HG03175 (cell line): Measurements from ENCODE around the gene RPS6KA5.
A peak's percentile ranks its signal among the peaks of the same experiment; 100 is the strongest.

Source experiments
- ATAC-seq: cut with Tn5 transposase; IDR thresholded peaks from one replicate; pipeline ENCODE4 v1.9.1; 2021; ENCODE audit warnings: mild to moderate bottlenecking, moderate library complexity; ENCODE audit not compliant: unreplicated experiment

Gene RPS6KA5

DNA sequence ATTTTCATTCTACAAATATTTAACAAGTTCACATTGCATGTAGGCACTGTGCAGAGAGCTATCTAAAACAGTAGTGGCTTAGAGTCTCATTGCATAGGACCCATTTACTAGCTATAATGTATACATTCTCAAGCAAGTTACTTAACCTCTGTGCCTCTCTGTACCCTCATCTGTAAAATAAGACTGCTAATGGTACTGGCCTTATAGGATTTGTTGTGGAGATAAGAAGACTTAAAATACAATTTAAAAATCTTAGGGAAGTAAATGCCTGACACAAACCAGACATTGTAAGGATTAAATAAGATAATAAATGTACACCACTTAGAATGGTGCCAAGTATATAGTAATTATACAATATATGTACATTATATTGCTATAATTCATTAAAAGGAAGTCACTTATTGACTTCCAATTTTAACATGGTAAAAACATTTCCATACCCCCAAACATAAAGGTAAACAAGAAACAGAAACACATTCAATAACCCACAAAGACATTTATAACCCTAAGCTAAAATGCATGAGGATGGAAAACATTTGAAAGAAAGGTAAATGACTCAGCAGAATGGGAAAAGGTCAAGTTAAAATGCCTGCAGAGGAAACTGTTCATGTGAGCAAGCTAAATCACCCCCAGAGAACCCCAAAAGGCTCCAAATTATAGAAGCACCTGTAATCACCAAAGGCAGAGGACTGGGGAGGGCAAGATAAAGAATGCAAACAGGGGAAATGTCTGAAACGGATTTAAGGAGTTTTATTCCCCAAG is 30.8 kb downstream of the RPS6KA5 start:
- ATAC-seq = no peak

DNA sequence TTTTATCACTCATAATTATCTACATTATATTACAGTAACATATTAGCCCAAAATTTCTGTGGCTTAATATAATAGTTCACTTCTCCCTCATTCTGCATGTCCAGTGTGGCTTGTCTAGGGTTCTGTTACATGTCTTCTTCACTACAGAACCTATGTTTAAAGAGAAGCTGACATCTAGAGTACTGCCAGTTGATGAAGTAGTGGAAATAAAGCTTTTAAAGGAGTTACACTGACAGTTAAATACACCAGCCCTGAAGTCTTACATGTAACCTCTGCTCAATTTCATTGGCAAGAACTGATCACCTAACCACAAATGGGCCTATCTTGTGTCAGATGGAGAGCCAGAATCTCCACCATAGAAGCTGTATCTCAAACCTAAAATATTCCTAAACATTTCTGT is 32.9 kb downstream of the RPS6KA5 start:
- ATAC-seq = no peak

DNA sequence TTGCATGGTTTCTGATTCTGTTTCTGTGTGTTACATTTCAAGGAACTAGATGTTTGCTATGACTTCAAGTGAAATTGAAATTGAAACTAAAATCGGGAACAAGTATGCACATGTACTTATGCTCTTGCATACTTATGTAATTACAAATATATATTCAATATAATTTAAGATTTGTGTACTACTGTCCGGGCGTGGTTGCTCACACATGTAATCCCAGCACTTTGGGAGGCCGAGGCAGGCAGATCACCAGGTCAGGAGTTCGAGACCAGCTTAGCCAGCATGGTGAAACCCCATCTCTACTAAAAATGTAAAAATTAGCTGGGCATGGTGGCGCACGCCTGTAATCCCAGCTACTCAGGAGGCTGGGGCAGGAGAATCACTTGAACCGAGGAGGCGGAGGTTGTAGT is 37.8 kb downstream of the RPS6KA5 start:
- ATAC-seq = peak; percentile 95

DNA sequence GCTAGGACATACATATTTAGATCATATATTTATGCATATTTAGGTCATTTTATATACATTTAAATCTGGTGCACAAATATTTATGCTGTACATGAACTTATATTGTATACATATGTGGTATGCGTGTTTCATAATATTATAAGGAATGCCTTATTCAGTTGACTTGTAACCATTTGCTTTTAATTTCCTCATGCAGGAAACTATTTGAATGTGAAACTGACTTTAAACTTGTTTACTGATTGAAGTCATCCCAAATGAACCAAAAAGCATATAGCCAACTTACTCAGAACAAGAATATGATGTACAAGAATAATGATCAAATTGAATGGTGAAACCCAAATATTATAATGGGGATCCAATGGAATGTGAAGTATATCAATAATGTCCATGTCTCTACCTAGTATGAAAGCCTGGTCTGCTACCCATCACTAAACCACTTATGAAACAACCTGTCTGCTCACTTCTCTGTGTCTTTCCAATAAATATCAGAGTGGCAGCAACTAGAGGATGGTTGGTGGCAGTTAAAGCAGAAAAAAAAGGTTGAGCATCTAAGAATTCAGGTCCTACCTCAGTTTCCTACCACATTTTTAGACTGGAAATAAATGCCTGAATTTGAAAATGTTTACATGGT is 38.3 kb downstream of the RPS6KA5 start:
- peak; percentile 46 for ATAC-seq

DNA sequence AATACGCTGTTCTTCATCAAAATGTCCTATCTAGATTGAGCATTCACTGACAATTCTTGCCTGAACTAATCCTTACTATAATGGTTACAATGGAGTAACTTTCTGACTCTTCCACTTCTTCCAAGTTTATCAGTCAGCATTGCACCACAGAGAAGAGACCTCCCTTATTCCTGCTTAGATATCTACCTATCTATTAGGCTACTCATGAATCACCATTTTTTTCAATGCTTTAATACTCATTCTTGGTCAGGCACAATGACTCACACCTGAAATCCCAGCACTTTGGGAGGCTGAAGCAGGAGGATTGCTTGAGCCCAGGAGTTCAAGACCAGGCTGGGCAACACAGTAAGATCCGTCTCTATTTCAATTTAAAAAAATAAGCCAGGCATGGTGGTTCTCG is 39.3 kb downstream of the RPS6KA5 start:
- no peak for ATAC-seq

DNA sequence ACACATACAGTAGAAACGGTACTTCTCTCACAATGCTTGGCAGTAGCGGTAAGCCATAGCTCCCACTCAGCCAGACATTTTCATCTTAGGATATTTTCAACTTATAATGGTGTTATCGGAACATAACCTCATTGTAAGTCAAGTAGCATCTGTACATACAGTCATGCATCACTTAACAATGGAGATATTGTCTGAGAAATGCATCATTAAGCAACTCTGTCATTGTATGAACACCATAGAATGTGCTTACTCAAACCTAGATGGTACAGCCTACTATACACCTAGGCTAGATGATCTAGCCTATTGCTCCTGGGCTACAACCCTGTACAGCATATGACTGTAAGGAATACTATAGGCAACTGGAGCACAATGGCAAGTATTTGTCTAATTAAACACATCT is 40.8 kb downstream of the RPS6KA5 start:
- no peak for ATAC-seq

DNA sequence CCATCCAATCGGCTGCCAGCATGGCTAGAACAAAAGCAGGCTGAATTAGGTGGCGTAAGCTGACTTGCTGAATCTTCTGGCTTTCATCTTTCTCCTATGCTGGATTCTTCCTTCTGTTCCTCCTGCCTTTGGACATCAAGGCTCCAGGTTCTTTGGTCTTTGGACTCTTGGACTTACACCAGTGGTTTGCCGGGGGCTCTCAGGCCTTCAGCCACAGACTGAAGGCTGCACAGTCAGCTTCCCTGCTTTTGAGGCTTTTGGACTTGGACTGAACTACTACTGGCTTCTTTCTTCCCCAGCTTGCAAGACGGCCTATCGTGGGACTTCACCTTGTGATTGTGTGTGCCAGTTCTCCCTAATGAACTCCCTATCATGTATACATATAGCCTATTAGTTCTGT is 42.0 kb downstream of the RPS6KA5 start:
- no peak for ATAC-seq

DNA sequence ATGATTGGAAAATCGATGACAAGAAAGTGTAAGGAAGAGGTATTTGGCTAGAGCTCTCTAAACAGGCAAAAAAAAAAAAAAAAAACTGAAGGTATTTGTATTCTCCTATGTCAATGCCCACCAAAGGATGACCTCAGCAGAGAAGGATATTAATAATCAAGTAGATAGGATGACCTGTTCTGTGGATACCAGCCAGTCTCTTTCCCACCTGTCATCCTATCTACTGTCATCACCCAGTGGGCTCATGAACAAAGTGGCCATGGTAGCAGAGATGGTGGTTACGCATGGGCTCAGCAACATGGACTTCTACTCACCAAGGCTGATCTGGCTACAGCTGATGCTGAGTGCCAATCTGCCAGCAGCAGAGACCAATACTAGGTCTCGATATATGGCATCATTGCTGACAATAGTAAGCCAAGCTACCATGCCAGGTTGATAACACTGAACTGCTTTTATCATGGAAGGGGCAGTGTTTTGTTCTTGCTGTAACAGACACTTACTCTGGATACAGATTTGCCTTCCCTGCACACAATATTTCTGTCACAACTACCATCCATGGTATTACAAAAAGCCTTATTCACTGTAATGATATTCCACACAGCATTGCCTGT is 43.5 kb downstream of the RPS6KA5 start:
- ATAC-seq = no peak

DNA sequence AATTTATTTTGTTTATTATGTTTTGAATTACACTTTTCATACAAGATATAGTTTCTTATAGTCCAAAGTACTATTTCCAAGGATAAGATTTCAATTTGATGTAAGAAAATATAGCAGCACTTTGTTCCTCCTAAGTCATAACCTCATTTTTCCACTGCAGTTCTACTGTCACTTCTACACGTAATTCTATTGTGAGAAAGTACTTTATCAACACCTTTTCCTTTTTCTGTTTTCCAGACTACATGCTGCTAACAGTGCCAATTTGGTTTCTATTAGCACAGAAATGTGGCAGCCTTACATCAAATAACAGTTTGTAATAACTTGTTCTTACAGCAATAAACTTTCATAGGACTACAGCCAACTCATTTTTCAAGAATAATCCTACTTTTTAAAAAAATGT is 45.0 kb downstream of the RPS6KA5 start:
- ATAC-seq = no peak

DNA sequence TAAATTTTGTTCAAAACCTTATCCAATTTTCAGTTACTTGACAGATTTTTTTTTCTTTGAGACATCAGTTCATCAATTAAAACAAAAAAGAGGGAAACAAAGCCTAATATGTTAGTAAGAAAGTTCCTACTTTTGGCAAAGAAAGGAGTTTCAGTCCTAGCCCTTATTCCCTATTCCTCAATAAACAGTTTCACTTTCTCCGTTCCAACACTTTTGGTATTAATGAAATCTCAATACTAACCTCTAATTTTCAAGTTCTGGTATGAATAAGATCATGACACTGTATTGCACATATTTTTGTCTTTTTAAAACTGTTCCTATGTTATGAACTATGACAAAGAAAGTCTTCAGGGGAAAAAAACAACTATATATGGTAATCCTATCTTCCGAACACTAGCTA is 48.4 kb downstream of the RPS6KA5 start:
- ATAC-seq = no peak

DNA sequence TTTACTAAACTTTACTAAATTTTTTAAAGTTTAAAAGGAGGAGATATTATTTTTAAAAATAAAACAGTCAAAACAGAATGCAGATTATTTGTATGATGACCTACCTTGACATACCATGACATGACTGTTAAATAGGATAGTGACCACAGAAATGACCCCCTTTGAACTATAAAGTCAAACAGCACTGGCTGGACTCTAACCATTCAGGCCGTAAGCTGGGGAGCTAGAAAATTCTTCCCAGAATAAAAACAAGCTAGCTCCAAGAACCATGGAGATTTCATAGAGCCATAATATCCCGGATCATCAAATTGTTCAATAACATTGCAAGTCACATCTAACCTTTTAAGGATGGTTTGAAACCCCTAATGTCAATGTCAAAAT is 50.3 kb downstream of the RPS6KA5 start:
- no peak for ATAC-seq

DNA sequence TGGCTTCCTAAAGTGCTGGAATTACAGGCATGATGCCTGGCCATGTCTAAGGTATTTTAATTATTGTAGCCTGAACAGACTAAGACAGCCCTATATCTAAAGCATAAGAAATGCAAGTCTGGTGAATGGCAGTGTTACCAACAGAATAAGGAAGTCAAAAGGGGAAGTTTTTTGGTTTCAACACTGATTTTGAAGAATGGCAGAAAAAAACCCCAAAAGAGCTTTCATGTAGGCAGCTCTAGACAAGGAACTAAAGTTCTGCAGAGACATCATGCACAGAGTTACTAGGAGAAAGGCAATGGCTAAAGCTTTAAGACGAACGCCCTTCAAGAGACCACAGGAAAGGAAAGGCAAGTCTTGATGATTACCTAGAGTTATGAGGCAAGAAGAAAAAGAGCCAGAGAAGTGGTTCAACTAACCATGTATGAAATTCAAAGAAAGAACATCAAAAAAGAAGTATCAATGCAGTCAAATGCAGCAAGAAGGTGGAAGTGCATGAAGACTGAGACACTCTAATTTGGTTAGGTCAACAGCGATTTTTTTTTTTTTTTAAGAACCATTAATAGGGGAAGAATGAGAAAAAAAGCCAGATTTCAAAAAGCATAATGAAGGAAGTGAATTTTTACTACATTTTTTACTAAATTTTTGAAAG is 50.8 kb downstream of the RPS6KA5 start:
- ATAC-seq = peak; percentile 93

DNA sequence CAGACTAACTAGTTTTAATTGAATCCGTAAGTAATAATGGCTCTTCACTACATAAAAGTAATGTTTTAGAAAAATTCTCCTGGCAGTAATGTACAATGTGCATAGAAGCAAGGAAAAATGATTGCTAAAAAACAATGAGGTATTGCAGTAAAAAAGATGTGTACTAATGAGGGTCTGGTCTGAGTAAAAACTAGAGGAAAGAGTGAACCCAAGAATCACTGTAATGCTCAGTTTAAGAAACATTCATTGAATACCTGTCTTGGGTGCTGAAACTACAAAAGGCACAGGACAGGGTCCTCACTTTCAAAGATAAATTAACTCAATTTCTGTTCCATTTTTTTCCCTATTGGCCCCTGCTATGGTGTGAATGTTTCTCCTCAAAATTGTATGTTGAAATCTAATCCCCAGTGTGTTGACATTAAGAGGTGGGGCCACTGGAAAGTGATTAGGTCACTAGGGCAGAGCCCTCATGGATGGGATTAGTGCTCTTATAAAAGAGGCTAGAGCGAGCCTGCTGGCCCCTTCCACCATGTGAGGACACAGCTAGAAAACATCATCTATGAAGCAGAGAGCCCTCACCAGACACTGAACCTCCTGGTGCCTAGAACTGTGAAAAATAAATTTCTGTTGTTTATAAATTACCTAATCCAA is 51.6 kb downstream of the RPS6KA5 start:
- ATAC-seq = peak; percentile 19

DNA sequence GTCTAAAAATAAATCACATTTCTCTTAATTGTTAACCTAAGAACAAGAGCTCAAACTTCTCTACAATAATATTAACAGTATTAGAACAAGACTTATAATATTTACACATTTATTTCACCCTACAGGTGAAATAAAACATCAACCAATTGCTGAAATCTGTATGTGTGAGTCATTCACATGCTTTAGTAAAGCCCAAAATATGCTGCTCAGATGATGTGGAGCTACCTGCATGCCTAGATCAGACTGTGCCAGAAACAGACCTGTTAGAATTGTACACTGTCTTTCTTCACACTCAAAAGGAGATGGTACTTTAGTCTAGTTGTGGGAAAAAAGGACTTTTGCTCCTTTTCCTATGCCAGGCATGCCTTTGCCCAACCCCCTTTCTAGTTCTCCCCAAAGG is 54.7 kb downstream of the RPS6KA5 start:
- no peak for ATAC-seq

DNA sequence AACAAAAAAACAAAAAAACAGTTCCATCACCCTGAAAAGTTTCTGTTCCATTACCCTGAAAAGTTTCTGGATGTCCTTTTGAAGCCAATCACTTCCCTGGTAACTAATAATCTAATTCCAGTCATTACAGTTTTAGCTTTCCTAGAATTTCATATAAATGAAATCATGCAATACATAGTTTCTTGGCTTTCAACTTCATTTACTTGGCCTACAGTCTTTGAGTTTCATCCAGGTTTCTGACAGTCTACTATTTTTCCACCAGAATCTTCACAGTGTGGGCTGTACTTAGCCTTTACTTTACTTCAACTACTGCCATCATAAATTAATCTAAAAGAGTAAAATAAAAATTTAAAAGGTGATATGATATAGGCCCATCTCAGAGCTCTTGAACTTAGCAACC is 55.5 kb downstream of the RPS6KA5 start:
- no peak for ATAC-seq

DNA sequence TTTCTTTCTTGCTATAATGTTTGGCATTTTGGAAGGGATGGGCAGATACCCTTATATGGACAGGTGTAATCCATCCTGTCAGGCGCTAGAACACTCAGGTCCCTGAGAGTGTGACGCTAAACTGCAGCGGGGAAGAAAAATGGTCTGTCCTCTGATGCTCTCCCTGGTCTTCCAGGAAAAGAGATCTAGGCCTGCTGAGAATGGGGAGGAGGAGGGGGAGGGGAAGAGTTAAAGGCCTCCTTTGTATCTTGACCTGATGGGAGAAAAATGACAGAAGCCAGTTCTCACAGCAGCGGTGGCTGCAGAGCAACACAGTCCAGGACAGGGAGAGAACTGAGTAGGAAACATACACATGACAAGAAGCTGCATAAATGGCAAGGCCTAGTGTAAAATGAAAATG is 61.1 kb downstream of the RPS6KA5 start:
- no peak for ATAC-seq

DNA sequence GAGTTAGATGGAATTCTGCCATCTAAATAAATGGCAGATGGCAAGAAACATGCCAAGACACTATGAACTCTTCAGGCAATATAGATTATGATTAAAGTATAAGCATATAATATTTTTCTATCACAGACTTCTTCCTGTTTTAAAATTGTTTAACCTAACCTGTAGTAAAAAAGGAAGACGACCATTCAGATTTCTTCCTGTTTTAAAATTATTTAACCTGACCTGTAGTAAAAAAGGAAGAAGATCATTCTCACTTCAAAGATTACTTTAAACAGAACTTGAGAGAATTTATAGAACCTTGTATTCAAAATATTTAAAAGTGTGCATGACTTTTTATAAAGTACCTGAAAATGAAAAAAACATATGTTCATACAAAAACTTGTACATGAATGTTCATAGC is 63.5 kb downstream of the RPS6KA5 start:
- ATAC-seq = no peak

DNA sequence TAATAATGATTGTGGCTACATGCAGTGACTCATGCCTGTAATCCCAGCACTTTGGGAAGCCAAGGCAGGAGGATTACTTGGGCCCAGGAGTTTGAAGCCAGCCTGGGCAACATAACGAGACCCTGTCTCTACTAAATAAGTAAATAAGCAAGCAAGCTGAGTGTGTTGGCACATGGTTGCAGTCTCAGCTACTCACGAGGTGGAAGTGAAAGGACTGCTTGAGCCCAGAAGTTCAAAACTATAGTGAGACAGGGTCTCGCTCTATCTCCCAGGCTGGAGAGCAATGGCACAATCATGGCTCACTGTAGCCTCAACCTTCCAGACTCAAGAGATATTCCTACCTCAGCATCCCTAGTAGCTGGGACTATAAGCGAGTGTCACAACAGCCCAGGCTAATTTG is 64.7 kb downstream of the RPS6KA5 start:
- no peak for ATAC-seq

DNA sequence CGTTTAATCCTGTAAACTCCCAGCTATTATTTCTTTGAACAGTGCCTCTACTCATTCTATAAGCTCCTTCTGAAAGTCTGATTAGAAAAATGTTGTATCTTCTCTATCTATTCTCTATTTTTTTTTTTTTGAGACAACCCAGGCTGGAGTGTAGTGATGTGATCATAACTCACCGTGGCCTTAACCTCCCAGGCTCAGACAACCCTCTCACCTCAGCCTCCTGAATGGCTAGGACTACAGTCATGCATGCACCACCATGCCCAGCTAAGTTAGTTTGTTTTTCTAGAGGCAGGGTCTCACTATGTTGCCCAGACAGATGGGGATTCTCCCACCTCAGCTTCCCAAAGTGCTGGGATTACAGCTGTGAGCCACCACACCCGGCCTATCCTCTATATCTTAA is 66.6 kb downstream of the RPS6KA5 start:
- no peak for ATAC-seq

DNA sequence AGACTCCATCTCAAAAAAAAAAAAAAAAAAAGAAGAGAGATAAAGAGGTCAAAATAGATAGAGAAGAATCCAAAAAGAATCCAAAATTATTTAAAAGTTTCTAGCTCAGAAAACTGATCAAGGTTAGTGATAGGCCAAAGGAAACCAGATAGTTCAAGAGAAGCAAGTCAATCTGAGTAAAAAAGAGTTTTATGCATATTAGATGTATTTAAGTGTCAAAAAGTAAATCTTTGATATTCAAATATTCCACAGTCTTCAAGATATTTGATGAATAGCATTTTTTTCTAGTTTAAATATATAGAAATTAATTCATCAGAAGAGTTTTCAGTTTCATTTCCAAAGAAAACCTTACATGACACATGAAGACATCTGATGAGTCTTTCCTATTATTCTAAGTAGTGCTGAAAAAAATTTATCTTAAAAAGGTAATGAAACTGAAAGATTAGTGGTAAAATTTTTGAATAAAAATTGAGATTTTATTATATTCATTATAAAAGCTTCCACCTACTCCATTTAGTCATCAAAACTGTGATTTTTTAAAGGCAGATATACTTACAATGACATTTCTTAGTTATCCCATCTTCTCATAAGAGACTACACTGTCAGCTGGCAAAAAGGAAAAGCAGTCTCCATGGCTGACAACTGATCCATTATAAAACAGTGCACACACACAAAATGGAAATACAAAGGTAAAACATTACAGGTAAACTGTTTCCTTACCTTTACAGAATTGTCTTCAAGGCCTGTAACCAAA is 68.6 kb downstream of the RPS6KA5 start:
- ATAC-seq = no peak

DNA sequence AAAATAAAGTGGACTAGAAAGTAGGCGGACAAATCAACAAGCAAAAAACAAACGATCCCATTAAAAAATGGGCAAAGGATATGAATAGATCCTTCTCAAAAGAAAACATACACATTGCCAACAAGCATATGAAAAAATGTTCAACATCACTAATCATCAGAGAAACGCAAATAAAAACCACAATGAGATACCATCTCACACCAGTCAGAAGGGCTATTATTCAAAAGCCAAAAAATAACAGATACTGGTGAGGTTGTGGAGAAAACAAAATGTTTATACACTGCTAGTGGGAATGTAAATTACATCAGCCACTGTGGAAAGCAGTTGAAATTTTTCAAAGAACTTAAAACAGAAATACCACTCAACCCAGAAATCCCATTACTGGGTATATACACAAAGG is 70.3 kb downstream of the RPS6KA5 start:
- ATAC-seq = no peak
